ENCODE measurements around the gene STK16.

GRCh38 chr2:219299372-219299760 lies 54.1 kb downstream of the STK16 start:
- TF ChIP-seq EZH2 (IDR thresholded peaks at IDR 0.05; ENCODE audit: borderline replicate concordance, low read depth, low read length, poor library complexity, severe bottlenecking) (no peak), CTCF (conservative IDR thresholded peaks at IDR 0.05; ENCODE audit: low read depth, low read length) (no peak)

Data from A673 (cell line).